Uterus (tissue), 2 donors: ENCODE data around the gene HS6ST3.

ENCODE experiments used
- CTCF ChIP-seq, 4 experiments: fragments of 200-600 bp in 2 of 4; fragments of 450-650 bp in 2 of 4; sonication (generic) in 2 of 4; IDR thresholded peaks; one replicate each; pipeline ENCODE4 v1.5.1; 2016 to 2019; ENCODE audit warnings: antibody characterized with exemption in 4 of 4, mild to moderate bottlenecking in 2 of 4, moderate library complexity in 1 of 4
- POLR2A ChIP-seq, 2 donors: fragments of 450-650 bp; IDR thresholded peaks; one replicate each; pipeline ENCODE4 v1.6.1; 2016; ENCODE audit warnings: antibody characterized with exemption in 2 of 2, mild to moderate bottlenecking in 1 of 2, moderate library complexity in 1 of 2

GRCh38 chr13:96273196-96273595 lies 183.3 kb downstream of the HS6ST3 start:
- TF ChIP-seq POLR2A (IDR thresholded peaks at IDR 0.05) (no peak), CTCF (IDR thresholded peaks at IDR 0.05) (no peak)
